GM18511 (cell line): Measurements from ENCODE around the gene TPRN.

Source experiments
- ATAC-seq: cut with Tn5 transposase; IDR thresholded peaks from one replicate; pipeline ENCODE4 v1.9.1; 2021; ENCODE audit warnings: mild to moderate bottlenecking, moderate library complexity; ENCODE audit not compliant: unreplicated experiment

The TPRN gene

GRCh38 chr9:137175345-137175961 is 25.1 kb downstream of the TPRN start:
- no peak for ATAC-seq

- no peak for ATAC-seq
Measured at GRCh38 chr9:137174722-137175293, 25.7 kb downstream of the TPRN start.

- ATAC-seq: no peak
Measured at GRCh38 chr9:137173796-137174664, 26.5 kb downstream of the TPRN start.

- ATAC-seq: no peak
Measured at GRCh38 chr9:137172901-137173795, 27.4 kb downstream of the TPRN start.

- no peak for ATAC-seq
Measured at GRCh38 chr9:137171149-137171900, 29.2 kb downstream of the TPRN start.

- no peak for ATAC-seq
Measured at GRCh38 chr9:137170486-137171148, 29.9 kb downstream of the TPRN start.

- ATAC-seq: no peak
Measured at GRCh38 chr9:137169896-137170358, 30.6 kb downstream of the TPRN start, which contains the start of gene LRRC26. Gene LRRC26 (minus strand): TSS chr9:137170051. CDS start chr9:137169943, 108 bp downstream.

GRCh38 chr9:137168904-137169856 is 31.4 kb downstream of the TPRN start:
- ATAC-seq: no peak

GRCh38 chr9:137168573-137168903 is 32.0 kb downstream of the TPRN start:
- ATAC-seq: no peak

- no peak for ATAC-seq
Measured at GRCh38 chr9:137167747-137168572, 32.6 kb downstream of the TPRN start.

GRCh38 chr9:137167277-137167746 is 33.2 kb downstream of the TPRN start:
- ATAC-seq: no peak

GRCh38 chr9:137166380-137167229 is 33.9 kb downstream of the TPRN start:
- no peak for ATAC-seq

- no peak for ATAC-seq
Measured at GRCh38 chr9:137165250-137165836, 35.2 kb downstream of the TPRN start.

- no peak for ATAC-seq
Measured at GRCh38 chr9:137164370-137165249, 35.9 kb downstream of the TPRN start.

- ATAC-seq: no peak
Measured at GRCh38 chr9:137163805-137164204, 36.7 kb downstream of the TPRN start.
